Astrocyte of the cerebellum (primary cell): ENCODE data around the gene PEX1.
A peak's percentile ranks its signal among the peaks of the same experiment; 100 is the strongest.

Experiments used
- DNase-seq: peaks from one replicate; pipeline ENCODE4 v3.0.0-alpha.2; 2011; ENCODE audit warnings: low read depth
- H3K4me3 ChIP-seq: 2 replicates; pipeline ENCODE4 v1.5.1; 2011; ENCODE audit warnings: mild to moderate bottlenecking, low read depth, low read length, moderate library complexity
- in situ Hi-C: cut with HindIII; loops from 2 replicates; pipeline ENCODE4 v1.10.0; 2017; ENCODE audit warnings: low sequenced_read_pairs
- TF ChIP-seq, protein P1 (sequence below): IDR thresholded peaks from 2 replicates; pipeline ENCODE4 v1.5.1; 2012; ENCODE audit warnings: low read length, low read depth, moderate library complexity, mild to moderate bottlenecking; ENCODE audit errors: missing control alignments

PEX1 gene

DNA sequence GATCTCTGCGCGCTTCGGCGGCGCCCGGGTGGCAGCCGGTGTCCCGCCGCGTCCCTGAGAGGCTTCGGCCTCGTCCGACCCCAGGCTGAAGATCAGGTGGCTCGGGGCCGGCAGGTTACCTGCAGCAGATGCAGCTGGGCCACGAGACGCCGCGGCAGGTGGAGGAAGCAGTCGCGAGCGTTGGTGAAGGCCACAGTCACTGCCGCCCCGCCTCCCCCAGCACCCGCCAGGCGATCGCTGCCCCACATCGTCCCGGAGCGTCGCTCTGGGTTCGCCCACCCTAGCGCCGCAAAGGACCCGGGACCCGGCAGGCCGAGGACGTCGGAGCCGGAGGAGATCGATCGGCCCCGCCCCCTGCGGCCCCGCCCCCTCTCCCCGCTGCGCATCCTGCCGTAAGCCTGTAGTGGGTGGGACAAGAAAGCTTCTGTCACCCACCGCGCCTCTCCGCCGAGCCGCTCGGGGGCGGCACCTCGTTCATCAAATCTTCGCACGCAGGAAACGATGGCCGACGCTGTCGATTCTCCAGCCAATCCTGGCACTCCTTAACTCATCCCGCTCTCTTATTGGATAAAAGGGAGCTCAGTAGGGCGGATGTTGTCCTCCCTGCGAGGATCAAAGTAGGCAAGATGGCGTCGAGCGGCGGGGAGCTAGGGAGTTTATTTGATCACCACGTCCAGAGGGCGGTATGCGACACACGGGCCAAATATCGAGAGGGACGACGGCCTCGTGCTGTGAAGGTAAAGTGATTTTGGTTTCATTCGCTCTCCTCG lies at the start of gene PEX1, which contains the start of gene RBM48:
Gene PEX1, minus strand, starts transcription at position 333 of the 770 bp plus-strand sequence. Its CDS starts 85 bp downstream, at position 248.
Gene RBM48, plus strand, starts transcription at position 608 of the 770 bp plus-strand sequence. Its CDS starts 19 bp downstream, at position 627.
- in situ Hi-C loops, result no loop called here
- H3K4me3 ChIP-seq, result peak within 1 kb of the TSS; percentile 76
- peak; percentile 99 for DNase-seq
- TF ChIP-seq, protein P1, sequence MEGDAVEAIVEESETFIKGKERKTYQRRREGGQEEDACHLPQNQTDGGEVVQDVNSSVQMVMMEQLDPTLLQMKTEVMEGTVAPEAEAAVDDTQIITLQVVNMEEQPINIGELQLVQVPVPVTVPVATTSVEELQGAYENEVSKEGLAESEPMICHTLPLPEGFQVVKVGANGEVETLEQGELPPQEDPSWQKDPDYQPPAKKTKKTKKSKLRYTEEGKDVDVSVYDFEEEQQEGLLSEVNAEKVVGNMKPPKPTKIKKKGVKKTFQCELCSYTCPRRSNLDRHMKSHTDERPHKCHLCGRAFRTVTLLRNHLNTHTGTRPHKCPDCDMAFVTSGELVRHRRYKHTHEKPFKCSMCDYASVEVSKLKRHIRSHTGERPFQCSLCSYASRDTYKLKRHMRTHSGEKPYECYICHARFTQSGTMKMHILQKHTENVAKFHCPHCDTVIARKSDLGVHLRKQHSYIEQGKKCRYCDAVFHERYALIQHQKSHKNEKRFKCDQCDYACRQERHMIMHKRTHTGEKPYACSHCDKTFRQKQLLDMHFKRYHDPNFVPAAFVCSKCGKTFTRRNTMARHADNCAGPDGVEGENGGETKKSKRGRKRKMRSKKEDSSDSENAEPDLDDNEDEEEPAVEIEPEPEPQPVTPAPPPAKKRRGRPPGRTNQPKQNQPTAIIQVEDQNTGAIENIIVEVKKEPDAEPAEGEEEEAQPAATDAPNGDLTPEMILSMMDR, result no peak

DNA sequence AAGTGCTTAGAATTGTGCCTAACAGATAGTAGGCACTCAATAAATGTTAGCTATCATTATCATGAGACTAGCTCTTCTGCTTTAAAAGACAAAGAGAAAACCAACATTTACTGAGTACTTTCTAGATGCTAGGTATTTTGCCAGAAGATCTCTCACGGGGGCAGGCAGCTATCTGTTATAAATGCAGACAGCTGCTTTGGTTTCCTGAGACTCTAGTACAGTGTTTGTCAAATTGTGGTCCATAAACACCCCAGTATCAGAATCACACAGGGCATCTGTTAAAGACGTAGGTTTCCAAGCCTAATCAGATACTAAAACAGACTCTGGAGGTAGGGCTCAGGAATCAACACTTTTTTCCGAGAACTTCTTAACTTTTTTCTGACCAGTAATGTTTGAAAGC lies 48.0 kb upstream of the PEX1 start:
- H3K4me3 ChIP-seq, result no peak overlapping the region
- in situ Hi-C loops, result no loop called here
- DNase-seq, result no peak
- TF ChIP-seq, protein P1, result no peak

DNA sequence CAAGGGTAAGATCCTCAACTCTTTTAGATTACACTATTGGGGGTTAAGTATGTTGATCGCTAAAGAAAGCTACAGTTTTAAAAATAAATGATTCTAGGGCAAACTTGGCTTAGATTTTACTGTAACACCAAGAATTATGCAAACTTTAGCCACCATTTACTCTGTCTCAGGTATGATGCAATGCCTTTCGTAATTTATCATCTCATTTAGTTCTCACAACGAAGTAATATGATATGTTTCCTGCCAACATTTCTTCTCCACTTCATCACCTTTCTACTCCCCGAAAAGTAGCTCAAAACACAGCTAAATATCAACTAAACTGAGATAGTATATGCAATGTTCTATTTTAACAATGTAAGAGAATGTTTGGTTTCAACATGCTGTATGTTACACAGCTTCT lies 40.8 kb upstream of the PEX1 start:
- H3K4me3 ChIP-seq, result no peak overlapping the region
- in situ Hi-C loops, result no loop called here
- no peak for DNase-seq
- TF ChIP-seq, protein P1, result no peak

DNA sequence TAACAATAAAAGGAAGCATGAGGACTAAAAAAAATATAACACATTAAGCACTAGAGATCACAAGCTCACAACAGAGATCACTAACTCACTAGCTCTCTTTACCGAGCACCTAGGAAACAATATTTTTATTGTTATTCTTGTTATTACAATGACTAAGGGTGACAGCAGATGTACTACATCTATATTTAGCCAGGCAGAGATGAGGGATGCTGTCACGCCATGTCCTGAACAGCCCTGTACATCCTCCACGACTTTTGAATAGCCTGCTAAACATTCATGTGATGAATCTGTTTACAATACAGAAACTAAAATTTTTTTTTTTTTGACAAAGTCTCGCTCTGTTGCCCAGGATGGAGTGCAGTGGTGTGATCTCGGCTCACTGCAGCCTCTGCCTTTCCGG lies 39.1 kb upstream of the PEX1 start:
- no peak for DNase-seq
- H3K4me3 ChIP-seq, result no peak overlapping the region
- in situ Hi-C loops, result no loop called here
- TF ChIP-seq, protein P1, result no peak

DNA sequence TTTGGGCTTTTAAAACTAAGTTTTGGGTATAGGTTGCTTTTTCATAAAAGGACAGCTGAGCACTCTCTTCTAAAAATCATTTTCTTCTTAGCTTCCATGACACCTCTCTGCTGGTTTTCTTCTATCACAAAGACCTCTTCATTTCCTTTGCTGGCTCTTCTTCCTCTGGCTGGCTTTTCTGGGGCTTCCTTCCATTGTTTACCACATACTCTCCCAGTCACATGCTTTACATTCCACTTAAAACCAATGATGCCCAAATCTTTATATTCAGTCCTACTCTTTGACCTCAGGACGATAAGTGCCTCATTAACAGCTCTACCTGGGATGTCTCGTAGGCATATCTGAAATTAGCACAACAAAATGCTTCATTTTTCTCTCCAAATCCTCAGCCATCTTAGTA lies 35.0 kb upstream of the PEX1 start:
- DNase-seq, result no peak
- H3K4me3 ChIP-seq, result no peak overlapping the region
- TF ChIP-seq, protein P1, result no peak
- in situ Hi-C loops, result no loop called here

DNA sequence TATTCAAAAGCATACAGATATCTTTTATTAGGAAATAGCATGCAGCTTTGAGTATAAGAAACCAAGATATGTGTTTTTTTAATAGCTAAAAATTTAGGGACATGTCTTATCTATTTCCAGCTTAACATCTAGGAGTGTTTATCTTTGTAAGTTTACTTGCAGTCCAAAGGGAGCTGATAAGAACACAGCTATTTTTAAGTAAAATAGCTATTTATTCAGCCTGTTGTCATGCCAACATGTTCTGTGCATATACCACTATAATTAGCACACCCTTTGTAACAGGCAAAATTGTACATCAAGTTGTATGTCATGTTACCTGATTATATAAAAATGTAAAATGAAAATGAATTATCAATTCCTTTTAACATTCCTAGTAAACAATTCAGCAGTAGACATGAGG lies 32.3 kb upstream of the PEX1 start:
- in situ Hi-C loops, result no loop called here
- no peak overlapping the region for H3K4me3 ChIP-seq
- no peak for DNase-seq
- TF ChIP-seq, protein P1, result no peak
